WTC11 (cell line): ENCODE data around the gene NDUFB3.
A peak's percentile ranks its signal among the peaks of the same experiment; 100 is the strongest.

ENCODE experiments used
- CBFB ChIP-seq: sonication (generic); formaldehyde crosslinking; IDR thresholded peaks from 2 replicates; pipeline ENCODE4 v1.8.1; 2022; ENCODE audit warnings: mild to moderate bottlenecking, low read depth, missing genetic modification reagents
- CTCF ChIP-seq: fragments of 200-600 bp; IDR thresholded peaks from 2 replicates; pipeline ENCODE4 v1.8.0; 2022; ENCODE audit warnings: antibody characterized with exemption
- E2F4 ChIP-seq: sonication (generic); formaldehyde crosslinking; IDR thresholded peaks from 2 replicates; pipeline ENCODE4 v1.8.1; 2022; ENCODE audit warnings: low read depth, mild to moderate bottlenecking, moderate library complexity, missing genetic modification reagents, borderline replicate concordance
- FOXP1 ChIP-seq: sonication (generic); formaldehyde crosslinking; IDR thresholded peaks from 2 replicates; pipeline ENCODE4 v1.8.0; 2022; ENCODE audit warnings: missing genetic modification reagents, mild to moderate bottlenecking, moderate library complexity, borderline replicate concordance
- HMGXB4 ChIP-seq: sonication (generic); formaldehyde crosslinking; IDR thresholded peaks from 2 replicates; pipeline ENCODE4 v1.8.1; 2023; ENCODE audit warnings: mild to moderate bottlenecking, moderate library complexity, missing genetic modification reagents
- TEAD1 ChIP-seq: sonication (generic); formaldehyde crosslinking; IDR thresholded peaks from 2 replicates; pipeline ENCODE4 v1.8.0; 2022; ENCODE audit warnings: mild to moderate bottlenecking, missing genetic modification reagents
- USF2 ChIP-seq: sonication (generic); formaldehyde crosslinking; IDR thresholded peaks from 2 replicates; pipeline ENCODE4 v1.8.1; 2023; ENCODE audit warnings: mild to moderate bottlenecking, missing genetic modification reagents, moderate library complexity
- ZNF281 ChIP-seq: sonication (generic); formaldehyde crosslinking; IDR thresholded peaks from 2 replicates; pipeline ENCODE4 v1.8.0; 2023; ENCODE audit warnings: mild to moderate bottlenecking, missing genetic modification reagents
- ZNF671 ChIP-seq: fragments of 250-450 bp; sonication (Bioruptor Pico); IDR thresholded peaks from 2 replicates; pipeline ENCODE4 v1.8.0; 2021; ENCODE audit warnings: mild to moderate bottlenecking

GRCh38 chr2:201116115-201116958 is 44.5 kb downstream of the NDUFB3 start, which contains the start of gene CFLAR:
- TF ChIP-seq HMGXB4 (CRISPR knock-in tag): peak; percentile 68; the same call in 1 of the 2 replicates
- peak; percentile 67; the same call in 1 of the 2 replicates for TF ChIP-seq FOXP1 (CRISPR knock-in tag)
- no peak for TF ChIP-seq CTCF
- TF ChIP-seq E2F4 (CRISPR knock-in tag): no peak
- no peak for TF ChIP-seq ZNF281
- no peak for TF ChIP-seq ZNF671 (CRISPR knock-in tag)
- no peak for TF ChIP-seq USF2 (CRISPR knock-in tag)
- no peak for TF ChIP-seq TEAD1 (CRISPR knock-in tag)
- TF ChIP-seq CBFB (CRISPR knock-in tag): no peak
